ENCODE data around the gene FARP2. TPM values are rescaled to one million over a fixed set of nuclear protein-coding genes. Genes with fewer than 3 reads are reported as not detected.

The FARP2 gene
- total and polyA plus RNA-seq, 2 of the 13 experiments (the other 11 are each of a cell fraction or from before 2014, with no cell fraction given): 28.0 to 45.4 TPM

DNA sequence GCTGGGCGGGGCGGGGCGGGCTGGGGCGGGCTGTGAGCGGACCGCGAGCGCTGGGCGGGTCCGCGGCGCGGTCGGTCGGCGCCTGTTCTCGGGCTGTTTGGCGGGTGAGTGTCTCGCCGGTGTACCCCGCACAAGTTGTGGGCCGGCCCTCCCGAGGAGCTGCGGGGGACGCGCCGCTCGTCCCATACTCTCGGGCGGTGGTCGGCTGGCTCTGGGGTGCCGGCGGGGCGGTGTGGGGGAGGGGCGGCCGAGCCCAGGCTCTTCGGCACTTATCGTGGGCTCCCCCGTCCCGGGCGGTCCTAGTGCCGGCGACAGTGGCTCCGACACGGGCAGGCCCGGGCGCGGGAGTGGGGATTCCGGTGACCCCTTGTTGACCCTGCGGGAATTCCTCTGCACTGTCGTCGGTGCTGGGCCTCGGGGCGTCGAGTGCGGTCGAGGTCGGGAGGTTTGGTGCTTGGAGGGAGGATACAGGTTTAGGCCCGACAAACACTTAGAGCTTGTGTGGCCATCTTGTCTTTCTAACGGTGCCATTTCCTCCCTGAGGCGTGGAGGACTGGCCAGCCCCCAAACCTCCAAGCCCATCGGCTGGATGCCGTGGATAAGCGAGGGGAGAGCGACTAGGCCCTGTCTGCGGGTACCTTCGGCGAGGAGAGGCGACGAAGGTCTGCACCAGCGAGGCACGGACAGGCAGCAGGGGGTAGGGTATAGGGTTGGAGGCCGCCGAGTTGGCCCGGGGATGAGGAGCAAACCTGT is 40.0 kb upstream of the FARP2 start, which contains the start of gene SEPTIN2 (continued):
- TF ChIP-seq, protein P1, sequence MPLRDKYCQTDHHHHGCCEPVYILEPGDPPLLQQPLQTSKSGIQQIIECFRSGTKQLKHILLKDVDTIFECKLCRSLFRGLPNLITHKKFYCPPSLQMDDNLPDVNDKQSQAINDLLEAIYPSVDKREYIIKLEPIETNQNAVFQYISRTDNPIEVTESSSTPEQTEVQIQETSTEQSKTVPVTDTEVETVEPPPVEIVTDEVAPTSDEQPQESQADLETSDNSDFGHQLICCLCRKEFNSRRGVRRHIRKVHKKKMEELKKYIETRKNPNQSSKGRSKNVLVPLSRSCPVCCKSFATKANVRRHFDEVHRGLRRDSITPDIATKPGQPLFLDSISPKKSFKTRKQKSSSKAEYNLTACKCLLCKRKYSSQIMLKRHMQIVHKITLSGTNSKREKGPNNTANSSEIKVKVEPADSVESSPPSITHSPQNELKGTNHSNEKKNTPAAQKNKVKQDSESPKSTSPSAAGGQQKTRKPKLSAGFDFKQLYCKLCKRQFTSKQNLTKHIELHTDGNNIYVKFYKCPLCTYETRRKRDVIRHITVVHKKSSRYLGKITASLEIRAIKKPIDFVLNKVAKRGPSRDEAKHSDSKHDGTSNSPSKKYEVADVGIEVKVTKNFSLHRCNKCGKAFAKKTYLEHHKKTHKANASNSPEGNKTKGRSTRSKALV (CRISPR knock-in tag; IDR thresholded peaks at IDR 0.05): 0 out of 2 replicates have a peak, but pooled peaks have one; percentile 43
- TF ChIP-seq KDM5A (IDR thresholded peaks at IDR 0.05; ENCODE audit: borderline replicate concordance, low read length) (no peak), NBN (conservative IDR thresholded peaks at IDR 0.05) (no peak), ZNF766 (CRISPR knock-in tag; IDR thresholded peaks at IDR 0.05; ENCODE audit: borderline replicate concordance) (no peak; the same call in 1 of the 2 replicates), PHF5A (CRISPR knock-in tag; IDR thresholded peaks at IDR 0.05; ENCODE audit: low read depth, unreplicated experiment) (no peak), EHMT2 (IDR thresholded peaks at IDR 0.05; ENCODE audit: borderline replicate concordance, low read depth, low read length) (no peak), ZNF589 (CRISPR knock-in tag; conservative IDR thresholded peaks at IDR 0.05) (no peak; the same call in 1 of the 2 replicates), ZNF343 (CRISPR knock-in tag; IDR thresholded peaks at IDR 0.05) (0 out of 2 replicates have a peak, but pooled peaks have one; percentile 3), SMC3 (IDR thresholded peaks at IDR 0.05; ENCODE audit: low read length) (no peak), ZNF501 (CRISPR knock-in tag; IDR thresholded peaks at IDR 0.05) (no peak), ARNTL (CRISPR knock-in tag; IDR thresholded peaks at IDR 0.05) (0 out of 2 replicates have a peak, but pooled peaks have one; percentile 62), MEIS1 (CRISPR knock-in tag; IDR thresholded peaks at IDR 0.05; ENCODE audit: borderline replicate concordance) (peak; percentile 38; the same call in 1 of the 2 replicates), ISL2 (CRISPR knock-in tag; IDR thresholded peaks at IDR 0.05) (0 out of 2 replicates have a peak, but pooled peaks have one; percentile 31), RORA (CRISPR knock-in tag; IDR thresholded peaks at IDR 0.05) (no peak), RXRB (CRISPR knock-in tag; IDR thresholded peaks at IDR 0.05; ENCODE audit: borderline replicate concordance) (no peak; the same call in 1 of the 2 replicates), KLF13 (CRISPR knock-in tag; IDR thresholded peaks at IDR 0.05) (peak; percentile 50; the same call in 1 of the 2 replicates), SETDB1 (CRISPR knock-in tag; IDR thresholded peaks at IDR 0.05; ENCODE audit: borderline replicate concordance) (0 out of 2 replicates have a peak, but pooled peaks have one; percentile 60)
- TF ChIP-seq, protein P2, sequence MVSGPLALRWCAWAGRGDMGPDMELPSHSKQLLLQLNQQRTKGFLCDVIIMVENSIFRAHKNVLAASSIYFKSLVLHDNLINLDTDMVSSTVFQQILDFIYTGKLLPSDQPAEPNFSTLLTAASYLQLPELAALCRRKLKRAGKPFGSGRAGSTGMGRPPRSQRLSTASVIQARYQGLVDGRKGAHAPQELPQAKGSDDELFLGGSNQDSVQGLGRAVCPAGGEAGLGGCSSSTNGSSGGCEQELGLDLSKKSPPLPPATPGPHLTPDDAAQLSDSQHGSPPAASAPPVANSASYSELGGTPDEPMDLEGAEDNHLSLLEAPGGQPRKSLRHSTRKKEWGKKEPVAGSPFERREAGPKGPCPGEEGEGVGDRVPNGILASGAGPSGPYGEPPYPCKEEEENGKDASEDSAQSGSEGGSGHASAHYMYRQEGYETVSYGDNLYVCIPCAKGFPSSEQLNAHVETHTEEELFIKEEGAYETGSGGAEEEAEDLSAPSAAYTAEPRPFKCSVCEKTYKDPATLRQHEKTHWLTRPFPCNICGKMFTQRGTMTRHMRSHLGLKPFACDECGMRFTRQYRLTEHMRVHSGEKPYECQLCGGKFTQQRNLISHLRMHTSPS (CRISPR knock-in tag; IDR thresholded peaks at IDR 0.05; ENCODE audit: low read depth): peak; percentile 40; the same call in 1 of the 2 replicates

Data from HepG2 (cell line).